ENCODE measurements around the gene HTT. TPM values are rescaled to one million over a fixed set of nuclear protein-coding genes. Genes with fewer than 3 reads are reported as not detected.
A peak's percentile ranks its signal among the peaks of the same experiment; 100 is the strongest.

HTT gene
- total and polyA plus RNA-seq, 2 of the 8 experiments (the other 6 are each of a cell fraction or from before 2014, with no cell fraction given): 24.0 to 71.0 TPM

DNA sequence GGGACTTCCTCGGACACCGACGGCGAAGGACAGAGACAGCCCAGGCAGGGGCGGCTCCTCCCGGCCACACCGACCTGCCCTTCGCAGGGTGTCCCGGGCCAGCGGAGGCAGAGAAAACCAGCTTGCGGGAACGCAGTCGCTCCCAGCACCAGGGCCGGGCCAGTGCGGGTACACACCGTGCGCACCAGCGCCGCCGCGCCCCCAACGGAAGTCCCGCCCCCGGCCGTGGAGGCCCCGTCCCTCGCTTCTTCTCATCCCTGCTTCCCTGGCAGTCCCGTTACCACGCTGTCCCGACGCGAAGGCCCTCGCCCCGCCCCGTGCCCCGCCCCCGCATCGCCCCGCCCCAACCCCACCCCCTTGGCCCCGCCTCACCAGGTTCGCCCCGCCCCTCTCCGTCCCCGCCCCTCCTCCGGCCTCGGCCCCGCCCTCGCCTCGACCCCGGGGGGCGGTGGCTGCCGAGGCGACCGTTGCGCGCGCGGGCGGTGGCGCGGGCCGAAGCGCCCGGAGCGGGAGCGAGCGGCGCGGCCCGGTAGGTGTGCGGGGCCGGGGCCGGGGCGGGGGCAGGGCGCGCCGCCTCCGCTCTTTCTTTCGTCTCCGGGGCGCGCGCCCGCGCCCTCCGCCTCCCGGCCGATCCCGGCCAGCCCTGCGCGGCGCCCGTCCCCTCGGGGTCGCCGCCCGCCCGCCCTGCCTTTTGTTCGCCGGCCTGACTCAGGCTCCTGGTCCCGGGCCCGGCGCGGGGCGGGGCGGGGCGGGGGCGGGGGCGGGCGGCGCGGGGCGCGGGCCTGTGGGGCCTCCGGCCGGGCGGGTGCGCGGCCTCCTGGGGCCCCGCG is 218.3 kb downstream of the HTT start, which contains the start of gene RGS12 (continued):
- no peak for TF ChIP-seq SUZ12 (IDR thresholded peaks at IDR 0.05; ENCODE audit: low read length)
- TF ChIP-seq SIN3A (conservative IDR thresholded peaks at IDR 0.05 in 1 of 2, IDR thresholded peaks at IDR 0.05 in 1 of 2; ENCODE audit: low read depth in 1 of 2, low read length in 2 of 2): peak in 1 of 2 experiments; percentile 82; a peak in 2 of 4 replicates
- TF ChIP-seq SAP30 (IDR thresholded peaks at IDR 0.05; ENCODE audit: insufficient read depth, insufficient replicate concordance, low read length): no peak
- TF ChIP-seq RAD21 (IDR thresholded peaks at IDR 0.05 in 1 of 2, conservative IDR thresholded peaks at IDR 0.05 in 1 of 2; ENCODE audit: low read depth in 2 of 2, low read length in 2 of 2): no peak
- no peak for TF ChIP-seq HDAC6 (IDR thresholded peaks at IDR 0.05; ENCODE audit: low read depth, low read length)
- TF ChIP-seq, protein P1, sequence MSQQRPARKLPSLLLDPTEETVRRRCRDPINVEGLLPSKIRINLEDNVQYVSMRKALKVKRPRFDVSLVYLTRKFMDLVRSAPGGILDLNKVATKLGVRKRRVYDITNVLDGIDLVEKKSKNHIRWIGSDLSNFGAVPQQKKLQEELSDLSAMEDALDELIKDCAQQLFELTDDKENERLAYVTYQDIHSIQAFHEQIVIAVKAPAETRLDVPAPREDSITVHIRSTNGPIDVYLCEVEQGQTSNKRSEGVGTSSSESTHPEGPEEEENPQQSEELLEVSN (IDR thresholded peaks at IDR 0.05): no peak
- TF ChIP-seq ASH2L (IDR thresholded peaks at IDR 0.05; ENCODE audit: low read length): no peak
- TF ChIP-seq NRF1 (IDR thresholded peaks at IDR 0.05; ENCODE audit: low read depth, low read length): no peak
- TF ChIP-seq CBX5 (IDR thresholded peaks at IDR 0.05; ENCODE audit: low read depth, low read length): no peak
- TF ChIP-seq, protein P2, sequence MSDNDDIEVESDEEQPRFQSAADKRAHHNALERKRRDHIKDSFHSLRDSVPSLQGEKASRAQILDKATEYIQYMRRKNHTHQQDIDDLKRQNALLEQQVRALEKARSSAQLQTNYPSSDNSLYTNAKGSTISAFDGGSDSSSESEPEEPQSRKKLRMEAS (IDR thresholded peaks at IDR 0.05): peak; percentile 66
- TF ChIP-seq CHD2 (IDR thresholded peaks at IDR 0.05; ENCODE audit: low read length): no peak
- TF ChIP-seq POLR2AphosphoS5 (IDR thresholded peaks at IDR 0.05; ENCODE audit: low read depth, low read length): no peak
- no peak for TF ChIP-seq SIRT6 (IDR thresholded peaks at IDR 0.05; ENCODE audit: low read length)
- no peak for TF ChIP-seq TAF7 (optimal IDR thresholded peaks at IDR 0.05; ENCODE audit: borderline replicate concordance, low read depth, low read length)
- TF ChIP-seq TBP (IDR thresholded peaks at IDR 0.05; ENCODE audit: low read depth, low read length): no peak
- TF ChIP-seq RBBP5 (IDR thresholded peaks at IDR 0.05; ENCODE audit: borderline replicate concordance, low read depth, low read length): no peak
- TF ChIP-seq, protein P3, sequence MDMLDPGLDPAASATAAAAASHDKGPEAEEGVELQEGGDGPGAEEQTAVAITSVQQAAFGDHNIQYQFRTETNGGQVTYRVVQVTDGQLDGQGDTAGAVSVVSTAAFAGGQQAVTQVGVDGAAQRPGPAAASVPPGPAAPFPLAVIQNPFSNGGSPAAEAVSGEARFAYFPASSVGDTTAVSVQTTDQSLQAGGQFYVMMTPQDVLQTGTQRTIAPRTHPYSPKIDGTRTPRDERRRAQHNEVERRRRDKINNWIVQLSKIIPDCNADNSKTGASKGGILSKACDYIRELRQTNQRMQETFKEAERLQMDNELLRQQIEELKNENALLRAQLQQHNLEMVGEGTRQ (IDR thresholded peaks at IDR 0.05; ENCODE audit: low read length): no peak
- no peak for TF ChIP-seq RFX5 (IDR thresholded peaks at IDR 0.05; ENCODE audit: borderline replicate concordance, low read depth, low read length)
- no peak for TF ChIP-seq SRF (IDR thresholded peaks at IDR 0.05; ENCODE audit: low read depth, low read length)
- TF ChIP-seq, protein P4, sequence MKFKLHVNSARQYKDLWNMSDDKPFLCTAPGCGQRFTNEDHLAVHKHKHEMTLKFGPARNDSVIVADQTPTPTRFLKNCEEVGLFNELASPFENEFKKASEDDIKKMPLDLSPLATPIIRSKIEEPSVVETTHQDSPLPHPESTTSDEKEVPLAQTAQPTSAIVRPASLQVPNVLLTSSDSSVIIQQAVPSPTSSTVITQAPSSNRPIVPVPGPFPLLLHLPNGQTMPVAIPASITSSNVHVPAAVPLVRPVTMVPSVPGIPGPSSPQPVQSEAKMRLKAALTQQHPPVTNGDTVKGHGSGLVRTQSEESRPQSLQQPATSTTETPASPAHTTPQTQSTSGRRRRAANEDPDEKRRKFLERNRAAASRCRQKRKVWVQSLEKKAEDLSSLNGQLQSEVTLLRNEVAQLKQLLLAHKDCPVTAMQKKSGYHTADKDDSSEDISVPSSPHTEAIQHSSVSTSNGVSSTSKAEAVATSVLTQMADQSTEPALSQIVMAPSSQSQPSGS (IDR thresholded peaks at IDR 0.05; ENCODE audit: low read length): no peak
